ENCODE results near the gene HORMAD2.

The HORMAD2 gene

DNA sequence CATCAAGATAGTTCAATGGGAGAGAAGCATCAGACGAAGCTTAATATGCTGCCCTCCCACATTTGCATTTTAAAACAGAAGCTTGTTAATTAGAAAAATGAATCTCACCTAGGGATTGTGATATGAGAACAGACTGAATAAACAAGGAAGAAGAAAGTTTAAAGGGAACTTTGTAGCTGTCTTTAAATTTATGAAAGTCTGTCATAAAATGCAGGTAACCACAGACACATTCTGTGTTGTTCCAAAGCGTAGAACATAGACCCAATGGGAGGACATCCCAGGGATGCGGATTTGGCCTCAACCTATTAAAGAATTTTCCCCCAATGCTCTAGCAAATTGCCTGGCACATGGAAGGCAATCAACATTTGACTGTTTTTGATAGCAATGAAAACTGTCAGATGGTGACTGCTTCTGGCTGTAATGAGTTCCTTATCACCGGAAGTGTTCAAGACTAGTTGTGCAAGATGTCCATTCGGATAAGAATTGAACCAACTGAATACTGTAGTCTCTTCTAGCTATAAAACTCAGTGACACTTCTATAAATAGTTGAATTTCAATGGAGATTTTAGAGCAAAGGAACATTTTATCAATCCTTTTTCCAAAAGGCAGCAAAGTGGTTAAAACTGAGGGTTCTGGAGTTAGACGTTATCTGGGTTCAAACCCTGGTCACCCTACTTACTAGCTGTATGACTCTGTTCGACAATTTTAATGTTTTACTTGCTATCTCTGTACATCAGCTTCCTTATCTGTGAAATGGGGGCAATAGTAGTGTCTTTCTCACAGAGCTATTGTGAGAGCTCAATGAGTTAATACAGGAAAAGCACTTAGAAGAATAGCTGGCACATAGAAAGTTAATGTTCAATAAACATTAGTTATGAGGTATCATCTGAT is 101.4 kb downstream of the HORMAD2 start:
- H3K9me3 ChIP-seq (ENCODE audit: control insufficient read depth in 2 of 2, low read length in 2 of 2): no peaks in the 10 kb centered on the region
- no peaks in the 10 kb centered on the region for H3K4me1 ChIP-seq (ENCODE audit: control insufficient read depth, insufficient read depth, low read length)
- no peak overlapping the region for H3K27ac ChIP-seq (ENCODE audit: low read length)
- no peak overlapping the region for H3K4me3 ChIP-seq (ENCODE audit: low read length in 2 of 2)
- no peaks in the 10 kb centered on the region for H3K36me3 ChIP-seq (ENCODE audit: control insufficient read depth in 2 of 2, insufficient read depth in 2 of 2, low read length in 2 of 2)
- H3K9ac ChIP-seq (ENCODE audit: low read length in 2 of 2): no peak overlapping the region
- H3K27me3 ChIP-seq (ENCODE audit: control insufficient read depth in 1 of 2, insufficient read depth in 2 of 2, low read length in 2 of 2): no peaks in the 10 kb centered on the region

DNA sequence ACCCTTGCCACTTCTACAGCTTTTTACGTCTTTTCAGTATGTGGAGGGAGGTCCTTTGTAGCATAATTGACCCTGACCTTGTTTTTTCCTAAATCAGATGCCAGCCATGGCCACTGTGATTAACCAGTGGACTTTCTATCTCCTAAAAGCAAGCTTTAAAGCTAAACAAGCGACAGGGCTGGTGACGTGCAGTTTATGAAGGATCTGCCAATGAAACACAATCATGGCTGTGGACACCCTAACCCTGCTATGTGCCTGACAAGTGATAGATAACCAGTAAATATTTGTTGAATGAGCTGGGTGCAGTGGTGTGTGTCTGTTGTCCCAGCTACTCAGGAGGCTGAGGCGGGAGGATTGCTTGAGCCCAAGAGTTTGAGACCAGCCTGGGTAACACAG is 102.1 kb downstream of the HORMAD2 start:
- Histone ChIP-seq H3K27ac (ENCODE audit: low read length) (no peak overlapping the region), H3K4me1 (ENCODE audit: control insufficient read depth, insufficient read depth, low read length) (no peaks in the 10 kb centered on the region), H3K36me3 (ENCODE audit: control insufficient read depth in 2 of 2, insufficient read depth in 2 of 2, low read length in 2 of 2) (no peaks in the 10 kb centered on the region), H3K27me3 (ENCODE audit: control insufficient read depth in 1 of 2, insufficient read depth in 2 of 2, low read length in 2 of 2) (no peaks in the 10 kb centered on the region), H3K9ac (ENCODE audit: low read length in 2 of 2) (no peak overlapping the region), H3K4me3 (ENCODE audit: low read length in 2 of 2) (no peak overlapping the region), H3K9me3 (ENCODE audit: control insufficient read depth in 2 of 2, low read length in 2 of 2) (no peaks in the 10 kb centered on the region)

DNA sequence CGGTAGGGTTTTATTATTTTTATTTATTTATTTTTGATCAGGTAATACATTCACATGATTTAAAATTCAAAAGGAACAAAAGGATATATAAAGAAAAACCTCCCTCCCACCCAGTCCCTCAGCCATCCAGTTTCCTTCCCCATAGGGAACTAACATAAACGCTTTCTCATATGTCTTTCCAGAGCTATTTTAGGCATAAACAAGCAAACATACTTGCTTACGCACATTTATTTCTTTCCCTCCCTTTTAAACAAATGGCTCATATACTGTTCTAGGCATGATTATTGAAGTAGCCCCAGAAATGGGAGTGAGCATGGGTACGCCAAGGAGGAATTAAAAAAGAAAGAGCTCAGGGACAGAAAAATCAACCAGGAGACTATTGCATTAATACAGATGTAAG is 102.6 kb downstream of the HORMAD2 start:
- Histone ChIP-seq H3K27ac (ENCODE audit: low read length) (no peak overlapping the region), H3K9me3 (ENCODE audit: control insufficient read depth in 2 of 2, low read length in 2 of 2) (no peaks in the 10 kb centered on the region)

DNA sequence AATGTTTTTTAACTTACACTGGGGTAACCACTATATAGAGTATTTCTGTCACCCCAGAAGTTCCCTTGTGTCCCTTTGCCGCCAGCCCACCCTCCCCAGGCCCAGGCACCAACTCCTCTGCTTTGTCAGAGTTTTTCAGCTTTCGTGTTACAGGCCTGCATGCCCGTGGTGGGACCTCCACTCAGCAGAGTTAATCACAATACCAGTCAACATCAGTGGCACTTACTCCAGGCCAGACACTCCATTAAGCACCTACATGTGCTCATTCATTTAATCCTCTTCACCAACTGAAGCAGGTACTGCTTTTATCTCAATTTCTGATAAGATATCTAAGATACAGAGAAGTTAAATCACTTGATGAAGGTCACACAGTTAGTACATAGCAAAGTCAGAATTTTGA is 103.0 kb downstream of the HORMAD2 start:
- Histone ChIP-seq H3K4me3 (ENCODE audit: low read length in 2 of 2) (no peak overlapping the region), H3K9me3 (ENCODE audit: control insufficient read depth in 2 of 2, low read length in 2 of 2) (no peaks in the 10 kb centered on the region), H3K9ac (ENCODE audit: low read length in 2 of 2) (no peak overlapping the region), H3K27ac (ENCODE audit: low read length) (no peak overlapping the region), H3K27me3 (ENCODE audit: control insufficient read depth in 1 of 2, insufficient read depth in 2 of 2, low read length in 2 of 2) (no peaks in the 10 kb centered on the region), H3K36me3 (ENCODE audit: control insufficient read depth in 2 of 2, insufficient read depth in 2 of 2, low read length in 2 of 2) (no peaks in the 10 kb centered on the region), H3K4me1 (ENCODE audit: control insufficient read depth, insufficient read depth, low read length) (no peaks in the 10 kb centered on the region)

More for the DNA sequence above, 102.6 kb downstream of the HORMAD2 start:
- no peak overlapping the region for H3K4me3 ChIP-seq (ENCODE audit: low read length in 2 of 2)
- no peaks in the 10 kb centered on the region for H3K4me1 ChIP-seq (ENCODE audit: control insufficient read depth, insufficient read depth, low read length)
- H3K9ac ChIP-seq (ENCODE audit: low read length in 2 of 2): no peak overlapping the region
- H3K27me3 ChIP-seq (ENCODE audit: control insufficient read depth in 1 of 2, insufficient read depth in 2 of 2, low read length in 2 of 2): no peaks in the 10 kb centered on the region
- H3K36me3 ChIP-seq (ENCODE audit: control insufficient read depth in 2 of 2, insufficient read depth in 2 of 2, low read length in 2 of 2): no peaks in the 10 kb centered on the region

DNA sequence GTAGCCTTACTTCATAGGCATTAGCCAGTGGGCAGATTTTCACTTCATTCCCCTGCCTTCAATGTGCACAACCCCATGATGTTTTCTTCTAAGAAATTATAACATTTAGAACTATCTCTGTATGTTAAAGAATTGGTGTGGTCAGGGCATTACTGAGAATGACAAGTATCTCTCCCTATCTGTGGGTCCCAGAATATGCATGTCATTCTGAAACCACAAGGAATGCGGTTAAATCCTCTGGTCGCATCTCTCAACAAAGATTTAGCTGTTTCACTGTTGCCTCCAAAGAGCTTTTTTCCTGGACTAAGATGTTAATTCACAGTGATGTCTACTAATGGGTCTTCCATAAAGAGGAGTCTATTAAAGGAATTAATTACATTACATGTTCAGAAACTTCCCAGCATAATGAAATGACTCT is 103.6 kb downstream of the HORMAD2 start:
- Histone ChIP-seq H3K27me3 (ENCODE audit: control insufficient read depth in 1 of 2, insufficient read depth in 2 of 2, low read length in 2 of 2) (no peaks in the 10 kb centered on the region), H3K36me3 (ENCODE audit: control insufficient read depth in 2 of 2, insufficient read depth in 2 of 2, low read length in 2 of 2) (no peaks in the 10 kb centered on the region), H3K4me3 (ENCODE audit: low read length in 2 of 2) (no peak overlapping the region)

DNA sequence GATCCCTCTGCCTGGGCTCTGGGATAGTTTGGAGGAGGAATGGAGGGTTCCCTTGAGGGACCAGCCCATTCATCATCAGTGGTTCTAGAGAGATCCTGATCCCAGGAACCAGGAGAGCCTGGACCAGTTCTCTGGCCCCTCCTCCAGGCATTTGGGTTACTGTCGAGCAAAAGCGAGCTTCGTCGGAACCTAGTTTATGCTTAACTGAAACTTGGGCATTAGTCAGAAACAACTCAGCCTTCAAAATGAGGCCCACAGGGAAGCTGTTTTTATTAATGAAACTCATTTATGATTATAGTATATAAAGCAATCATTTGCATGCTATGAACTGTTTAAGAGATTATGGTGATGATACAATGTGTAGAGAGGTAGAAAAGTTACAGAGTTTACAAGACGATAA is 104.9 kb downstream of the HORMAD2 start:
- H3K4me3 ChIP-seq (ENCODE audit: low read length in 2 of 2): no peak overlapping the region
- H3K9ac ChIP-seq (ENCODE audit: low read length in 2 of 2): no peak overlapping the region
- peaks cover 0 to 4% of the 10 kb centered on the region in 2 donors for H3K27me3 ChIP-seq (ENCODE audit: control insufficient read depth in 1 of 2, insufficient read depth in 2 of 2, low read length in 2 of 2)
- H3K4me1 ChIP-seq (ENCODE audit: control insufficient read depth, insufficient read depth, low read length): no peaks in the 10 kb centered on the region
- H3K27ac ChIP-seq (ENCODE audit: low read length): no peak overlapping the region
- no peaks in the 10 kb centered on the region for H3K36me3 ChIP-seq (ENCODE audit: control insufficient read depth in 2 of 2, insufficient read depth in 2 of 2, low read length in 2 of 2)
- H3K9me3 ChIP-seq (ENCODE audit: control insufficient read depth in 2 of 2, low read length in 2 of 2): no peaks in the 10 kb centered on the region

More for the DNA sequence above, 103.6 kb downstream of the HORMAD2 start:
- H3K9me3 ChIP-seq (ENCODE audit: control insufficient read depth in 2 of 2, low read length in 2 of 2): no peaks in the 10 kb centered on the region
- H3K27ac ChIP-seq (ENCODE audit: low read length): no peak overlapping the region
- no peaks in the 10 kb centered on the region for H3K4me1 ChIP-seq (ENCODE audit: control insufficient read depth, insufficient read depth, low read length)
- H3K9ac ChIP-seq (ENCODE audit: low read length in 2 of 2): no peak overlapping the region

DNA sequence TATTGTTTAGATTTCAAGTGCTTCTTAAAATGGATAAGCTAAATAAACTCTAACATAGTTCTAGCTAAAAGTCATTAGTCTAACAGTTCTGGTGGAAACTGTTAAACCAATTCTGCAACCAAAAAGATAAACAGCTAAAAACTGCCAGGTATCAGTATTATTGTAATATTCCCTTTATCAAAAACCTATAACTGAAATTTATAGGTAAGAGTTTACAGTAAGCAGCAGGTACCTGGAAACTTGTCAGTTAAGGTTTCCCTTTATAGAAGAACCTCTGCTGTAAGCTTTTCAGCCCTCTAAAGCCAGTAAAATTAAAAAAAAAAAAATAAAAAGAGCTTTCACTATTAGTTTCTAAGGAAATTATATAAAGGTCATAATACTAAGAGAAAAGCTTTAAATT is 105.3 kb downstream of the HORMAD2 start:
- no peak overlapping the region for H3K4me3 ChIP-seq (ENCODE audit: low read length in 2 of 2)
- H3K9me3 ChIP-seq (ENCODE audit: control insufficient read depth in 2 of 2, low read length in 2 of 2): no peaks in the 10 kb centered on the region
- no peak overlapping the region for H3K9ac ChIP-seq (ENCODE audit: low read length in 2 of 2)
- H3K27ac ChIP-seq (ENCODE audit: low read length): no peak overlapping the region
- peaks cover 4% of the 10 kb centered on the region in 2 donors for H3K27me3 ChIP-seq (ENCODE audit: control insufficient read depth in 1 of 2, insufficient read depth in 2 of 2, low read length in 2 of 2)
- no peaks in the 10 kb centered on the region for H3K36me3 ChIP-seq (ENCODE audit: control insufficient read depth in 2 of 2, insufficient read depth in 2 of 2, low read length in 2 of 2)
- H3K4me1 ChIP-seq (ENCODE audit: control insufficient read depth, insufficient read depth, low read length): no peaks in the 10 kb centered on the region

DNA sequence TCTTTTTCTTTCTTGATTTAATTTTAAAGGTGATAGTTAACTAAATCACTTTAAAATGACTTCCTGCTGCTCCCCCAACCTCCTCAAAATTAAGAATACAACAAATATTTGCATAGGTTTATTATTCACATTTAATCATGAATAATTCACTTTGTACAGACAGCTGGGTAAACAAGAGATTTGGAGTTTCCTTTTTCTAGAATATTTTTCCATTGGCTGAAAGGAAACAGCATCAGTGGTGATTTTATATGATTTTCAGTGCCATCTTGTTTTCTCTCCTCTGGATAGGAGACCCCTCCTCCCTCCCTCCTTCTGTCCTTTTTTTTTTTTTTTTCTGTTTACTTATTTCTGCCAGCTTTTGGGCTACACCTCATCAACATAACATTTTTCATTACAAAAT is 105.8 kb downstream of the HORMAD2 start:
- Histone ChIP-seq H3K27ac (ENCODE audit: low read length) (no peak overlapping the region), H3K27me3 (ENCODE audit: control insufficient read depth in 1 of 2, insufficient read depth in 2 of 2, low read length in 2 of 2) (peaks cover 4% of the 10 kb centered on the region in 2 donors), H3K9ac (ENCODE audit: low read length in 2 of 2) (no peak overlapping the region), H3K9me3 (ENCODE audit: control insufficient read depth in 2 of 2, low read length in 2 of 2) (no peaks in the 10 kb centered on the region), H3K36me3 (ENCODE audit: control insufficient read depth in 2 of 2, insufficient read depth in 2 of 2, low read length in 2 of 2) (no peaks in the 10 kb centered on the region), H3K4me3 (ENCODE audit: low read length in 2 of 2) (no peak overlapping the region), H3K4me1 (ENCODE audit: control insufficient read depth, insufficient read depth, low read length) (no peaks in the 10 kb centered on the region)

DNA sequence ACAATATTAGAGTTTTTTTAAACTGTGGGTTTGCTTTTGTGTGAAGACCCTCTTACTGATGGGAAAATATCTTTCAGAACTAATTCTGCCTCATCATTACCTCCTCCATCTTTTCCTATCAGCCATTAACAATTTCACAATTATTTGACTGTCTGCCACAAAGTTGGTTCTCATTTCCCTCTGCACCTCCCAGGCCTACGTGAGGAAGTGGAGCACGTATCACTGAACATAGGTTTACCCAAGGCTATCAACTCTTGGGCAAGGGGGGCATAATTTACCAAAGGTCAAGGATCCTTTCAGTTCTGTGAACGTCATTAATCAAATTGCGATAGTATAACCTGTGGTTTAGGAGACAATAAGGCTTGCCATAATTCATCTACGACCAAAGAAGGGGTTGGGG is 106.2 kb downstream of the HORMAD2 start:
- Histone ChIP-seq H3K36me3 (ENCODE audit: control insufficient read depth in 2 of 2, insufficient read depth in 2 of 2, low read length in 2 of 2) (no peaks in the 10 kb centered on the region), H3K4me3 (ENCODE audit: low read length in 2 of 2) (no peak overlapping the region), H3K4me1 (ENCODE audit: control insufficient read depth, insufficient read depth, low read length) (no peaks in the 10 kb centered on the region), H3K27me3 (ENCODE audit: control insufficient read depth in 1 of 2, insufficient read depth in 2 of 2, low read length in 2 of 2) (peaks cover 4% of the 10 kb centered on the region in 2 donors), H3K9ac (ENCODE audit: low read length in 2 of 2) (no peak overlapping the region), H3K9me3 (ENCODE audit: control insufficient read depth in 2 of 2, low read length in 2 of 2) (no peaks in the 10 kb centered on the region), H3K27ac (ENCODE audit: low read length) (no peak overlapping the region)

DNA sequence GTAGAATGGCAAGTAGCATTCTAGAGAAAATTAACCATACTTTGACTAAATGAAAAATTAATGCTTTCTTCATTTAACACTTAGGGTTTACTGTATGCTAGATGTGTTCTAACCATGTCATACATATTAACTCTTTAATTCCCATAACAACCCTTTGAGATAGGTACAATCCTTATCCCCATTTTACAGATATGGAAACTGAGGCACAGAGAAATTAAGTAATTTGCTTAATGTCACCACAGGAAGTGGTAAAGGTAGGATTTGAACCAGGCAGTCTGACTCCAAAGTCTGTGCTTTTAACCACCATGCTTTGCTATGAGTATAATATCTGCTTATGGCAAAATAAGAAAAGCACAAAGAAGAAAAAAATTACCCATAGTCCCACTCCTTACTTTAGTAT is 106.8 kb downstream of the HORMAD2 start:
- no peaks in the 10 kb centered on the region for H3K4me1 ChIP-seq (ENCODE audit: control insufficient read depth, insufficient read depth, low read length)
- no peak overlapping the region for H3K4me3 ChIP-seq (ENCODE audit: low read length in 2 of 2)
- H3K9ac ChIP-seq (ENCODE audit: low read length in 2 of 2): no peak overlapping the region
- no peak overlapping the region for H3K27ac ChIP-seq (ENCODE audit: low read length)
- H3K9me3 ChIP-seq (ENCODE audit: control insufficient read depth in 2 of 2, low read length in 2 of 2): no peaks in the 10 kb centered on the region
- H3K27me3 ChIP-seq (ENCODE audit: control insufficient read depth in 1 of 2, insufficient read depth in 2 of 2, low read length in 2 of 2): peaks cover 4% of the 10 kb centered on the region in 2 donors
- H3K36me3 ChIP-seq (ENCODE audit: control insufficient read depth in 2 of 2, insufficient read depth in 2 of 2, low read length in 2 of 2): no peaks in the 10 kb centered on the region

Data from stomach smooth muscle (tissue), 2 donors.